Measurements from ENCODE around the gene NBPF1.
"Not testable (repeated sequence)": the region's sequence is repeated elsewhere in the genome, so short reads cannot be mapped to it uniquely, and the experiment has no call there.

DNA sequence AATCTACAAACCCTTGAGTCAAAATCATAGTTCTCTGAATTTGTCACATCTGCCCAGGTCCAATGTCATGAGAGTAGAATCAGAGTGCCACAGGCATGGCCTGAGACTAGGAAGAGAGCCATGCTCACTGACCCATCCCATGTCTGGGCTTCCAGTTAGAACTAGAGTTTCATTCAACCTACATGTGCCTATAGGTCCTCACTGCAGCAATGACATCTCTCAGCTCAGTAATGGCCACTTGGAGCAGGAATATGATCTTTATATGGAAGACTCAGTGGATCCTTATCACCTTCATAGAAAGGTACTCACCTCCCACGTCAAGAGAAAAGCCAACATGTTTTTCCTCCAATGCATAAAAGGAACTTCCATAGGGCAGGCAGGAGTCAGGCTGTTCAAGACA lies 48.0 kb downstream of the NBPF1 start:
- TF ChIP-seq, protein P1, sequence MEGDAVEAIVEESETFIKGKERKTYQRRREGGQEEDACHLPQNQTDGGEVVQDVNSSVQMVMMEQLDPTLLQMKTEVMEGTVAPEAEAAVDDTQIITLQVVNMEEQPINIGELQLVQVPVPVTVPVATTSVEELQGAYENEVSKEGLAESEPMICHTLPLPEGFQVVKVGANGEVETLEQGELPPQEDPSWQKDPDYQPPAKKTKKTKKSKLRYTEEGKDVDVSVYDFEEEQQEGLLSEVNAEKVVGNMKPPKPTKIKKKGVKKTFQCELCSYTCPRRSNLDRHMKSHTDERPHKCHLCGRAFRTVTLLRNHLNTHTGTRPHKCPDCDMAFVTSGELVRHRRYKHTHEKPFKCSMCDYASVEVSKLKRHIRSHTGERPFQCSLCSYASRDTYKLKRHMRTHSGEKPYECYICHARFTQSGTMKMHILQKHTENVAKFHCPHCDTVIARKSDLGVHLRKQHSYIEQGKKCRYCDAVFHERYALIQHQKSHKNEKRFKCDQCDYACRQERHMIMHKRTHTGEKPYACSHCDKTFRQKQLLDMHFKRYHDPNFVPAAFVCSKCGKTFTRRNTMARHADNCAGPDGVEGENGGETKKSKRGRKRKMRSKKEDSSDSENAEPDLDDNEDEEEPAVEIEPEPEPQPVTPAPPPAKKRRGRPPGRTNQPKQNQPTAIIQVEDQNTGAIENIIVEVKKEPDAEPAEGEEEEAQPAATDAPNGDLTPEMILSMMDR (IDR thresholded peaks at IDR 0.05): not testable (repeated sequence)
- TF ChIP-seq POLR2A (IDR thresholded peaks at IDR 0.05): not testable (repeated sequence)
